ENCODE data around the gene PARP9.

PARP9 gene

GRCh38 chr3:122484985-122485384 is 79.1 kb downstream of the PARP9 start:
- no peak for DNase-seq (ENCODE audit: low read depth in 2 of 2)

- DNase-seq (ENCODE audit: low read depth in 2 of 2), result no peak
Measured at GRCh38 chr3:122481390-122481789, 82.7 kb downstream of the PARP9 start.
